HG03565 (cell line): ENCODE results near the gene SYT12.

ENCODE experiments used
- ATAC-seq: cut with Tn5 transposase; IDR thresholded peaks from one replicate; pipeline ENCODE4 v1.9.1; 2021; ENCODE audit warnings: mild to moderate bottlenecking, moderate library complexity; ENCODE audit not compliant: unreplicated experiment

SYT12 gene

GRCh38 chr11:67027483-67027930 is 4.6 kb downstream of the SYT12 start:
- no peak for ATAC-seq

GRCh38 chr11:67027943-67028542 is 5.1 kb downstream of the SYT12 start:
- ATAC-seq: no peak

- ATAC-seq: no peak
Measured at GRCh38 chr11:67029146-67029545, 6.2 kb downstream of the SYT12 start.

GRCh38 chr11:67030976-67031375 is 8.0 kb downstream of the SYT12 start:
- ATAC-seq: no peak

GRCh38 chr11:67031791-67032561 is 9.0 kb downstream of the SYT12 start:
- no peak for ATAC-seq

GRCh38 chr11:67032830-67033551 is 10.1 kb downstream of the SYT12 start:
- ATAC-seq: no peak

GRCh38 chr11:67033661-67034166 is 10.8 kb downstream of the SYT12 start:
- no peak for ATAC-seq

GRCh38 chr11:67034350-67034749 is 11.4 kb downstream of the SYT12 start:
- ATAC-seq: no peak

- ATAC-seq: no peak
Measured at GRCh38 chr11:67040147-67040546, 17.2 kb downstream of the SYT12 start.

GRCh38 chr11:67041602-67042001 is 18.7 kb downstream of the SYT12 start:
- no peak for ATAC-seq

GRCh38 chr11:67043572-67044349 is 20.8 kb downstream of the SYT12 start:
- ATAC-seq: no peak

- ATAC-seq: no peak
Measured at GRCh38 chr11:67044496-67044895, 21.6 kb downstream of the SYT12 start.

- no peak for ATAC-seq
Measured at GRCh38 chr11:67045314-67045713, 22.4 kb downstream of the SYT12 start.

- ATAC-seq: no peak
Measured at GRCh38 chr11:67048515-67049130, 25.7 kb downstream of the SYT12 start.

- no peak for ATAC-seq
Measured at GRCh38 chr11:67050139-67050538, 27.2 kb downstream of the SYT12 start.

GRCh38 chr11:67051180-67051893 is 28.4 kb downstream of the SYT12 start:
- ATAC-seq: no peak

GRCh38 chr11:67051945-67052488 is 29.1 kb downstream of the SYT12 start:
- ATAC-seq: no peak

- ATAC-seq: no peak
Measured at GRCh38 chr11:67052891-67053290, 30.0 kb downstream of the SYT12 start.

- ATAC-seq: no peak
Measured at GRCh38 chr11:67053896-67054329, 31.0 kb downstream of the SYT12 start.
